Memory B cell (primary cell): Measurements from ENCODE around the gene CELF2.

Experiments
- ATAC-seq: fragments of 150-1000 bp; cut with Tn5 transposase; 2 replicates; pipeline ENCODE4 v1.10.0; 2021; ENCODE audit warnings: low read depth, mild to moderate bottlenecking, moderate library complexity
- DNase-seq, 2 donors: peaks; one replicate each; pipeline ENCODE4 v3.0.0; 2022; ENCODE audit warnings: low spot score in 2 of 2
- H3K27ac Mint-ChIP-seq: one replicate; pipeline ENCODE4 v1.8.0; 2022; ENCODE audit warnings: mild to moderate bottlenecking, moderate library complexity, mixed read lengths
- H3K27me3 Mint-ChIP-seq: one replicate; pipeline ENCODE4 v1.8.0; 2022; ENCODE audit warnings: mixed read lengths
- H3K36me3 Mint-ChIP-seq: one replicate; pipeline ENCODE4 v1.8.0; 2022; ENCODE audit warnings: mild to moderate bottlenecking, mixed read lengths
- H3K4me1 Mint-ChIP-seq: one replicate; pipeline ENCODE4 v1.8.0; 2022; ENCODE audit warnings: mixed read lengths
- H3K4me3 Mint-ChIP-seq: one replicate; pipeline ENCODE4 v1.8.0; 2022; ENCODE audit warnings: mild to moderate bottlenecking, moderate library complexity, mixed read lengths
- H3K9me3 Mint-ChIP-seq: one replicate; pipeline ENCODE4 v1.8.0; 2022; ENCODE audit warnings: mixed read lengths

CELF2 gene

GRCh38 chr10:11074536-11075267 is 57.0 kb downstream of the CELF2 start:
- no peak for ATAC-seq
- no peaks in the 10 kb centered on the region for H3K36me3 Mint-ChIP-seq
- H3K4me3 Mint-ChIP-seq, result no peak overlapping the region
- H3K27me3 Mint-ChIP-seq, result peaks cover 16% of the 10 kb centered on the region
- DNase-seq, result no peak
- H3K27ac Mint-ChIP-seq, result no peak overlapping the region
- H3K4me1 Mint-ChIP-seq, result no peaks in the 10 kb centered on the region
- H3K9me3 Mint-ChIP-seq, result no peaks in the 10 kb centered on the region

- H3K9me3 Mint-ChIP-seq, result no peaks in the 10 kb centered on the region
- no peak overlapping the region for H3K27ac Mint-ChIP-seq
- DNase-seq (no peak), ATAC-seq (no peak)
- no peak overlapping the region for H3K4me3 Mint-ChIP-seq
- no peaks in the 10 kb centered on the region for H3K4me1 Mint-ChIP-seq
- H3K36me3 Mint-ChIP-seq, result no peaks in the 10 kb centered on the region
- peaks cover 7% of the 10 kb centered on the region for H3K27me3 Mint-ChIP-seq
Observed at GRCh38 chr10:11076221-11076620, 58.5 kb downstream of the CELF2 start.

GRCh38 chr10:11080564-11080984 is 62.9 kb downstream of the CELF2 start:
- H3K4me3 Mint-ChIP-seq, result no peak overlapping the region
- ATAC-seq, result no peak
- H3K27ac Mint-ChIP-seq, result no peak overlapping the region
- H3K9me3 Mint-ChIP-seq, result no peaks in the 10 kb centered on the region
- no peak for DNase-seq
- H3K36me3 Mint-ChIP-seq, result no peaks in the 10 kb centered on the region
- H3K27me3 Mint-ChIP-seq, result peaks cover under 1% of the 10 kb centered on the region
- H3K4me1 Mint-ChIP-seq, result no peaks in the 10 kb centered on the region

- H3K27ac Mint-ChIP-seq, result no peak overlapping the region
- no peaks in the 10 kb centered on the region for H3K27me3 Mint-ChIP-seq
- H3K4me1 Mint-ChIP-seq, result no peaks in the 10 kb centered on the region
Observed at GRCh38 chr10:11081408-11081807, 63.7 kb downstream of the CELF2 start.

GRCh38 chr10:11082526-11082925 is 64.9 kb downstream of the CELF2 start:
- Mint-ChIP-seq H3K9me3 (no peaks in the 10 kb centered on the region), H3K27ac (no peak overlapping the region), H3K27me3 (no peaks in the 10 kb centered on the region), H3K4me3 (no peak overlapping the region), H3K36me3 (no peaks in the 10 kb centered on the region), H3K4me1 (no peaks in the 10 kb centered on the region)
- DNase-seq (no peak), ATAC-seq (no peak)

More at GRCh38 chr10:11081408-11081807, 63.7 kb downstream of the CELF2 start:
- DNase-seq, result no peak
- Mint-ChIP-seq H3K9me3 (no peaks in the 10 kb centered on the region), H3K4me3 (no peak overlapping the region), H3K36me3 (no peaks in the 10 kb centered on the region)
- ATAC-seq, result no peak

- Mint-ChIP-seq H3K27me3 (no peaks in the 10 kb centered on the region), H3K36me3 (no peaks in the 10 kb centered on the region), H3K4me3 (no peak overlapping the region), H3K27ac (no peak overlapping the region), H3K9me3 (no peaks in the 10 kb centered on the region), H3K4me1 (no peaks in the 10 kb centered on the region)
- DNase-seq (no peak), ATAC-seq (no peak)
Observed at GRCh38 chr10:11083051-11083450, 65.4 kb downstream of the CELF2 start.

- no peaks in the 10 kb centered on the region for H3K36me3 Mint-ChIP-seq
- H3K9me3 Mint-ChIP-seq, result no peaks in the 10 kb centered on the region
- H3K27ac Mint-ChIP-seq, result no peak overlapping the region
- no peaks in the 10 kb centered on the region for H3K4me1 Mint-ChIP-seq
- no peak for DNase-seq
- no peak for ATAC-seq
- H3K27me3 Mint-ChIP-seq, result no peaks in the 10 kb centered on the region
- H3K4me3 Mint-ChIP-seq, result no peak overlapping the region
Observed at GRCh38 chr10:11085545-11085944, 67.9 kb downstream of the CELF2 start.

GRCh38 chr10:11086177-11086840 is 68.6 kb downstream of the CELF2 start:
- ATAC-seq (no peak), DNase-seq (no peak)
- no peaks in the 10 kb centered on the region for H3K27me3 Mint-ChIP-seq
- no peaks in the 10 kb centered on the region for H3K9me3 Mint-ChIP-seq
- H3K27ac Mint-ChIP-seq, result no peak overlapping the region
- H3K36me3 Mint-ChIP-seq, result no peaks in the 10 kb centered on the region
- H3K4me1 Mint-ChIP-seq, result no peaks in the 10 kb centered on the region
- no peak overlapping the region for H3K4me3 Mint-ChIP-seq

GRCh38 chr10:11087372-11087771 is 69.7 kb downstream of the CELF2 start:
- Mint-ChIP-seq H3K27ac (no peak overlapping the region), H3K4me1 (no peaks in the 10 kb centered on the region), H3K27me3 (no peaks in the 10 kb centered on the region), H3K4me3 (no peak overlapping the region), H3K9me3 (no peaks in the 10 kb centered on the region), H3K36me3 (no peaks in the 10 kb centered on the region)
- DNase-seq (no peak), ATAC-seq (no peak)

GRCh38 chr10:11088709-11089108 is 71.0 kb downstream of the CELF2 start:
- Mint-ChIP-seq H3K36me3 (no peaks in the 10 kb centered on the region), H3K27ac (no peak overlapping the region), H3K4me1 (no peaks in the 10 kb centered on the region), H3K9me3 (no peaks in the 10 kb centered on the region), H3K27me3 (no peaks in the 10 kb centered on the region), H3K4me3 (no peak overlapping the region)
- ATAC-seq, result no peak
- DNase-seq, result no peak

- Mint-ChIP-seq H3K4me1 (no peaks in the 10 kb centered on the region), H3K27me3 (no peaks in the 10 kb centered on the region), H3K4me3 (no peak overlapping the region), H3K27ac (no peak overlapping the region), H3K9me3 (no peaks in the 10 kb centered on the region), H3K36me3 (no peaks in the 10 kb centered on the region)
- no peak for ATAC-seq
- DNase-seq, result no peak
Observed at GRCh38 chr10:11089272-11089671, 71.6 kb downstream of the CELF2 start.

- no peaks in the 10 kb centered on the region for H3K36me3 Mint-ChIP-seq
- no peaks in the 10 kb centered on the region for H3K9me3 Mint-ChIP-seq
- DNase-seq, result no peak
- peaks cover 1% of the 10 kb centered on the region for H3K27me3 Mint-ChIP-seq
- H3K27ac Mint-ChIP-seq, result no peak overlapping the region
- ATAC-seq, result no peak
- no peaks in the 10 kb centered on the region for H3K4me1 Mint-ChIP-seq
- no peak overlapping the region for H3K4me3 Mint-ChIP-seq
Observed at GRCh38 chr10:11091517-11092102, 73.9 kb downstream of the CELF2 start.

GRCh38 chr10:11093771-11094736 is 76.4 kb downstream of the CELF2 start:
- H3K36me3 Mint-ChIP-seq, result no peaks in the 10 kb centered on the region
- H3K9me3 Mint-ChIP-seq, result no peaks in the 10 kb centered on the region
- H3K27me3 Mint-ChIP-seq, result peaks cover 8% of the 10 kb centered on the region
- no peak overlapping the region for H3K4me3 Mint-ChIP-seq
- no peak for DNase-seq
- H3K4me1 Mint-ChIP-seq, result no peaks in the 10 kb centered on the region
- H3K27ac Mint-ChIP-seq, result no peak overlapping the region
- ATAC-seq, result no peak

GRCh38 chr10:11095374-11095801 is 77.7 kb downstream of the CELF2 start:
- no peak for DNase-seq
- H3K4me1 Mint-ChIP-seq, result no peaks in the 10 kb centered on the region
- no peaks in the 10 kb centered on the region for H3K36me3 Mint-ChIP-seq
- peaks cover 8% of the 10 kb centered on the region for H3K27me3 Mint-ChIP-seq
- ATAC-seq, result no peak
- H3K9me3 Mint-ChIP-seq, result no peaks in the 10 kb centered on the region
- H3K27ac Mint-ChIP-seq, result peak overlapping the region; percentile 26
- H3K4me3 Mint-ChIP-seq, result no peak overlapping the region
